ENCODE results near the gene CDK5RAP3.
"Not testable (repeated sequence)": the region's sequence is repeated elsewhere in the genome, so short reads cannot be mapped to it uniquely, and the experiment has no call there.

CDK5RAP3 gene

DNA sequence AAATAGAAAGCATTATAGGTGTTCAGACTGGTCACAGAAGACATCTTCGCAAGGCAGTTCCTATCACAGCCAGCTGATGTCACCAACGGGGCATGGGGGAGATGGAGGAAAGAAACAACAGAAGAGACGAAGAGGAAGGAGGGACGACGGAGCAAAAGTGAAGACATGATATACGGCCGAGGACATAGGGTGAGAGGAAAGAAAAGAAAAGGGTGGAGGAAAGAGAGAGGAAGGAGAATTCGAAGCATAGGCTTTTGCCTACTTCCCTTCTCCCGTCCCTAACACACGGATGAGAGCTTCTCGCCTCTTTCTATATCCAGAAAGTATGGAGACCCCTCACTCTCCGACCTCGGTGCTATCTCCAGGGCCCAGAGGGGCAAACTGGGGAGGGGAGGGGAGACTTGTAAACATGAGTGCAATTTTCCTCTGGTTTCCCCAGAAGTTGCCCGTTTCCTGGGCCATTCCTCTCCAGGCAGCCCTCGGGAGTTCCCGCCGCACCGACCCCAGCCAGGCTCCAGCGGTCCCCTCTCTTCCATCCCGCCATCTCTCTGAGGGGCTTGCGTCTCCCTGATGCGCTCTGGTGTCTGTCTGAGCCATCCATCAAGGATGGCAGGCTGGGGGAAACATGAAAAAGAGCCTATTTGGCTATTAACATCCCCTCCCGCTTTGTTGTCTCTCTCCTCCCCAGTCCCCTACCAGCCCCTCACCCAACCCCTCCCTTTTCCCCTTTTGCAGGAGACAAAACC lies 40.7 kb downstream of the CDK5RAP3 start:
- DNase-seq (ENCODE audit: low read depth in 1 of 2, low spot score in 1 of 2), result peak; percentile 79 to 80
- no peak for TF ChIP-seq JUND (IDR thresholded peaks at IDR 0.05; ENCODE audit: low read depth)
- in situ Hi-C loops (cut with HindIII; ENCODE audit: low pct_unique_long_range_greater_than_20kb, low sequenced_read_pairs), result no loop called here

DNA sequence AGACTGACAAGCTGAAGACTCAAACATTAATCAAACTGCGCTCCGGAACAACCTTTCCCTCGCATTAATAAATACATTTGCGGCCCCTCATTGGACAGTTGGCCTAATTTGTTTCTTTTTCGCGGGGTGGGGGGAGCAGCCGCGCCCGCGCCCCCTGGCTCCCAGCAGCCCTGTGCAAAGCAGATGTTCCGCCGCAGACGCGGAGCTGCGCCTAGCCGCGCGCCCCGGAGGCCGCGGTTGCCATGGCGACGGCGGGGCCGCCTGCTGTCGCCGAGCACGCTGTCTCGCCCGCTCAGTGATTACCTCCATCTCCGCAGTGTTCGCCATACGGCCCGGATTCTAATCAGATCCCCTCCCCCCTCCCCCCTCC lies 41.2 kb downstream of the CDK5RAP3 start:
- DNase-seq (ENCODE audit: low read depth in 1 of 2, low spot score in 1 of 2), result no peak
- in situ Hi-C loops (cut with HindIII; ENCODE audit: low pct_unique_long_range_greater_than_20kb, low sequenced_read_pairs), result no loop called here
- no peak for TF ChIP-seq JUND (IDR thresholded peaks at IDR 0.05; ENCODE audit: low read depth)

DNA sequence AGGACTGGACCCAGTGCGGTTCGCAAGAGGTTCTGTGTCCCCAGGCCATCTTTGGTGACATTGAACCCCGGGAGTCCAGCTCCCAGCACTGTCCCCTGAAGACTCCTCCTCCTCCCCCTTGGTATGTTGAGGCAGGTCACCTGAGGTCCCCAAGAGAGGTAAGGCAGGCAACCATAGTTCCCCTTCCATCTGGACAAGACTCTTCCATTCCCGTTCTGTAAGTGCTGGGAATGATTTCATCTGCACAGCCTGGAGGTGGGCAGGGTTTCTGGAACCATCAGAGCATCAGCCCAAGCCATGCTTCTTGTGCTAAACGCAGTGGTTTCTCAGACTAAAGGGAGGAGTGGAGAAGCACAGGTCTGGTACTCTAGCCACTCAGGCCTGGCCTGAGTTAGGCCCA lies 41.7 kb downstream of the CDK5RAP3 start:
- no peak for TF ChIP-seq JUND (IDR thresholded peaks at IDR 0.05; ENCODE audit: low read depth)
- in situ Hi-C loops (cut with HindIII; ENCODE audit: low pct_unique_long_range_greater_than_20kb, low sequenced_read_pairs), result no loop called here
- DNase-seq (ENCODE audit: low read depth in 1 of 2, low spot score in 1 of 2), result no peak

DNA sequence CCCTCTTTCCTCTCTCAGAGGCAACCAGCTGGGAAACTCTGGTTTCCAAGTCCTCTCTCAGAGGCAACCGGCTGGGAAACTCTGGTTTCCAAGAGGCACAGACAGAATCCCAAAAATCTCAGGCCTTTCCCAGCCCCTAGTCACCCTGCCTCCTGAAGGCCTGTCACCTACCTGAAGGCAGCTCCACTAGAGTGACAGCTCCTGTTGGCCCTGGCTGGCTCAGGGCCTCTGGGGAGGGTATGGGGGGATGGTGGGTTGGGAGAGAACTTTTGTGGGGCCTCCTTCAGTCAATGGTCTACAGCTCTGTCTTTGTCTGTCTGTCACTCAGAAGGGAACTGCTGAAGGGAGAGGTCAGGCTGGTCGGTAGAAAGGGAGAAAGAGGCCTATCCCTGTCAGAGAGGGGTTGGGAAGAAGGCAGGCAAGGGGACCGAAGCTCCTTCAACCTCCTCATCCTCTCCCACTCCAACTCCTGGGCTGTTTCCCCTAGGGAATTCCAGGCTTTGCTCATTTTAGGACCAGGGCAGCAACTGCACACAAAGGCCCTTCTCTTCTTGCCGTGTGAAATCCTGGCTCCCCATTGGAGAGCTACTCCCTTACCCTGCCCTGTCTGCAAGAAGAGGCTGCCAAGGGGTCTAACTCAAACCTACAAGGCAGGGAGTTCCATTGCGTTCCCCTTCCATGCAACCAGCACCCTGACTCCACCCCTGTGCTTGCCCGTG lies 43.1 kb downstream of the CDK5RAP3 start:
- in situ Hi-C loops (cut with HindIII; ENCODE audit: low pct_unique_long_range_greater_than_20kb, low sequenced_read_pairs), result no loop called here
- no peak for TF ChIP-seq JUND (IDR thresholded peaks at IDR 0.05; ENCODE audit: low read depth)
- DNase-seq (ENCODE audit: low read depth in 1 of 2, low spot score in 1 of 2), result no peak

DNA sequence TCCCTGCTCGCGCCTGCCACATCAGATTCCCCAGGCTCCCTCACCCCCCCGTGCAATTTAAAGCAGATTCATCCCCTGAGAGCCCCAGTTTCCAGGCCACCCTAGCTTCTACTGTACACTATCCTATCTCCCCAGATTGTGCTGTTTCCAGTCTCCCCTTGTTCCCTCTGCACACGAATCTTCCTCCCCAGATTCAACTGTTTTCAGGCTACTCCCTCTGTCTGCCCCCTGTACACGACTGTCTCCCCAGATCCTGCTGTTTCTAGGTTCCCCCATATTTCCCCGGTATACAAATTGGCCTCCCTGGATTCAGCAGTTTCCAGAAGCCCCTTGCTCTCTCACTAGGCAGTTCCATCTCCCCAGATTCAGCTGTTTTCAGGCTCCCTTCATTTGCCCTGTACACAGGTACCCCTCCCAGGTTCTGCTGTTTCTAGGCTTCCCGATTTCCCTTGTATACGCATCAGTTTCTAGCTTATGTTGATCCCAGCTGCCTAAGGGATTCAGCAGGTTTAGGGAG lies 43.7 kb downstream of the CDK5RAP3 start:
- TF ChIP-seq JUND (IDR thresholded peaks at IDR 0.05; ENCODE audit: low read depth), result no peak
- in situ Hi-C loops (cut with HindIII; ENCODE audit: low pct_unique_long_range_greater_than_20kb, low sequenced_read_pairs), result no loop called here

DNA sequence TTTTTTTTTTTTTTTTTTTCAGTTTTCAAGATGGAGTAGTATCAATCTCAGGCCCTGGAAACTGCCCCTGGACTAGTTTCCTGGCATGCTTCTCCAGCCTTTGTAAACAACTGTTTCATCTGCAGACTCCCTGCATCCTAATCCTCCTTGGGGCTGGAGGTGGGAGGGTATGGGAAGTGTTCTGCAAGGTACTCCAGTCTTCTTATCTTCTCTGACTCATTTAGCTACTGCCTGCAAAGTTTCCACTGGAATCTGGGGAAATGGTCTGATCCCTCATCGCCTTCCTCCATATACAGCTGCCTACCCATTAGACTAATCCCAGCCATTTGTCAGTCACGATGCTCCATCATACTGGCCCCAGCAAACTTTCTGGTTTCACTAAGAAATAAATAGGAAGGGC lies 45.2 kb downstream of the CDK5RAP3 start:
- DNase-seq (ENCODE audit: low read depth in 1 of 2, low spot score in 1 of 2), result no peak
- in situ Hi-C loops (cut with HindIII; ENCODE audit: low pct_unique_long_range_greater_than_20kb, low sequenced_read_pairs), result no loop called here
- TF ChIP-seq JUND (IDR thresholded peaks at IDR 0.05; ENCODE audit: low read depth), result no peak

More for the DNA sequence above, 43.7 kb downstream of the CDK5RAP3 start:
- DNase-seq (ENCODE audit: low read depth in 1 of 2, low spot score in 1 of 2), result no peak

DNA sequence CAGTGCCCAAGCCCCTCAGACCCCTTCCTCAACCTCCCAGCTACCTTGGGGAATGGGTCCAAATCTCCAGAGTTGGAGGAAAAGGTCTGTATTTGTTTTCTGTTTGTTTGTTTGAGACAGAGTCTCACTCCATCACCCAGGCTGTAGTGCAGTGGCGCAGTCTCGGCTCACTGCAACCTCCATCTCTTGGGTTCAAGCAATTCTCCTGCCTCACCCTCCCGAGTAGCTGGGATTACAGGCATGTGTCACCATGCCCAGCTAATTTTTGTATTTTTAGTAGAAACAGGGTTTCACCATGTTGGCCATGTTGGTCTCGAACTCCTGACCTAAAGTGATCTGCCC lies 46.9 kb downstream of the CDK5RAP3 start:
- DNase-seq (ENCODE audit: low read depth in 1 of 2, low spot score in 1 of 2); in situ Hi-C loops (cut with HindIII; ENCODE audit: low pct_unique_long_range_greater_than_20kb, low sequenced_read_pairs): not testable (repeated sequence)

DNA sequence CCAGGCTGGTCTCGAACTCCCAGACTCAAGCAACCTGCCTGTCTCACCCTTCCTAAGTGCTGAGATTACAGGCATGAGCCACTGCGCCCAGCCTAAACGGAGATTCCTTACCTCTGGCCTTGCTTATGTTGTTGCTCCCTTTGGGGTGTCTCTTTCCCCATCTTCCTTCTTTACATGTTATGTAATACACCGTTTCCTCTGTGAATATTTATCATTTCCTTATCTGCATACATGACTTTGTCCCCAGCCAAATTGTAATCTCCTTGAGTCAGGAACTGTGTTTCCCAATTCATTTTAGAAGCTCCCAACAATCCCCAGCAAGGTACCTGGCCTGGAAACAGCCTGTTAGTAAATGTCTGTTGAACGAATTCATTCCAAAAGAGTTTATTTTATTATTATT lies 51.0 kb downstream of the CDK5RAP3 start:
- DNase-seq (ENCODE audit: low read depth in 1 of 2, low spot score in 1 of 2), result no peak
- no peak for TF ChIP-seq JUND (IDR thresholded peaks at IDR 0.05; ENCODE audit: low read depth)
- in situ Hi-C loops (cut with HindIII; ENCODE audit: low pct_unique_long_range_greater_than_20kb, low sequenced_read_pairs), result no loop called here

DNA sequence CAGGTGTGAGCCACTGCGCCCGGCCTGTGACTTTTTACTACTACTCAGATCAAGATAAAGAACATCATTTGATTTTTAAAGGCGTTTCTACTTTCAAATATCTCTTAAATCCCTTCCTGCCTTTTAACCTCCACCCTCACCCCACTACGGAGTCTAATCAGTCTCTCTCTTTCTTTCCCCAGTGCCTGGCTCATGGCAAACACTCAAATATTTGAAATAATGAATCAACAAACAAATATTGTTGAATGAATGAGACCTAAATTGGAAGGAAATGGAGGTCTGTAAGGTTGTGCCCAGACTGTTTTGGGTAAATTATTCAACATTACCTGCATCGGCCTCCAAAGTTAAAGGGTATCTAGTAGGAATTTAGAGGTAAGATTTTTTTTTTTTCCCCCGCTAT lies 52.0 kb downstream of the CDK5RAP3 start:
- TF ChIP-seq JUND (IDR thresholded peaks at IDR 0.05; ENCODE audit: low read depth), result no peak
- no peak for DNase-seq (ENCODE audit: low read depth in 1 of 2, low spot score in 1 of 2)
- in situ Hi-C loops (cut with HindIII; ENCODE audit: low pct_unique_long_range_greater_than_20kb, low sequenced_read_pairs), result no loop called here

DNA sequence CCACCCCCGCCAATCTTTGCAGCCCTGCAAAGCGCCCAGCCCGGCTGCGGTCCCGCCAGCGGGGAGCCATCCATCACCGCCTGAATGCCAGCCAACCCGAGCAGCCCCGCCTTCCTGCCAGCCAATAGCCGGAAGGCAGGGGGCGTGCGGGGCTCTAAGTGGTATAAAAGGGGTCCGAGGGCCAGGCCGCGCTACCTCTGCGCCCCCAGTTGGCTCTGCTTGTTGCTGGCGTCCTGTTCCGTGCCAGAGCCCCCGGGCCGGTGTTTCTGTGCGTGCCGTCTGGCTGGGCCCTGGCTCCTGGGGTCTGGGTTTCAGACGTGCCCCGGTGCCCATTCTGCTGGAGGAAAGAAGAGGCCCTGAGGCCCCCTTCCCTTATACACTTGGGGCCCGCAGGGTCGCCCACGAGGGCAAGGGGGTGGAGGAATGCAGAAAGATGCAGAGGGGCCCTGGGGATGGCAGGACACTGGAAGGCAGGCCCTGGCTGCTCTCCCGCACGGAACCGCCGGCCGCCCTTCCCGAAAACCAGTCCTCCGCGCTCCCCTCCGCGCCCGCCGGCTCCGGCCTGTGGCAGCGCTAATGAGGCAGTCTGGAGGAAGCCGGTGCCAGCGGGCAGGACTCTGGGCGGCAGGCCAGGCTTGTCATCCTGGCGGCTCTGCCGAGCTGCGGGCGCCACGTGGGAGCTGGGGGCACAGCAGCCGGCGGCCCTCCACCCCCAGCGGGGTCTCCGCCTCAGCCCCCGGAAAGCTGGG lies 52.7 kb downstream of the CDK5RAP3 start:
- in situ Hi-C loops (cut with HindIII; ENCODE audit: low pct_unique_long_range_greater_than_20kb, low sequenced_read_pairs), result no loop called here
- peak; percentile 69 to 86 for DNase-seq (ENCODE audit: low read depth in 1 of 2, low spot score in 1 of 2)
- TF ChIP-seq JUND (IDR thresholded peaks at IDR 0.05; ENCODE audit: low read depth), result no peak

DNA sequence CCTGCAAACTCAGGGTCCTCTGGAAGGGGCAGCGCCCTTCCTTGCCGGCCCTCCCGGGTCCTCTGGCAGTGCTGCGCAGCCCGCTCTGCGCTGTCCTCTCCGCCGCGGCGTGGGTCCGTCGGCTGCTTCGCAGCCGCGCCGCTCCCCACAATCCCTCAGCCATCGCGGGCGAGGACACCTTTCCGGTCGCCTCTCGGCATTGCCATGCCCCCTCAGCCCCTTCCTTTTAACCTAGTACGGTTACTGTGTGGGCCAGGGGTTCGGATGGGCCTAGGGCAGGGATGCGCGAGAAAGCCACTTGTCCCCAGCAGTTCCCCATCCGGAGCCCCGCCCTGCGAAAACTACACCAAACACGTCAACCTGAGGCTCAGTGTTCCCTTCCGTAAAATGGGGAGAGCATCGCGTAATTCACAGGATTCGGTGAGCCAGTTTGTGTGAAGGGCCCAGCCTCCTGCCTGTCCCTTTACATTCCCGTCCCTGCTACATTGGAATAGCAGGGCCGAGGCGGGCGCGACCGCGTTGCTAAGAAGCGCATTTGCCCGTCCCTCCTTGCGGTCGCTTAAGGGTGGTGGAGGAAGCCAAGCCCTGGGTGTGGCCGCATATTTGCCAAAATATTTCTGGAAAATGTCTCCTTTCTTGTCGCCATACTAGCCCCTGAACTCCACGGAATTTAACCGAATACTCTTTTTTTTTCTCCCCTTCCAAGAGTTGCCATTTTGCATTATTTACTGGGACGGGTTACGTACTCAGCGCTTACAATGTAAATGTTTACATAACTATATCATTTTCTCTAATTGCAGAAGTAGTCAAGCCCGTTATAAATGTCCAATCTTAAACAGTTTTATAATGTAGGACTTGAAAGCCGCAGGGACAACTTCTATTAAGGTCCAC lies 53.5 kb downstream of the CDK5RAP3 start:
- no peak for TF ChIP-seq JUND (IDR thresholded peaks at IDR 0.05; ENCODE audit: low read depth)
- DNase-seq (ENCODE audit: low read depth in 1 of 2, low spot score in 1 of 2), result peak in 1 of 2 experiments; percentile 51
- in situ Hi-C loops (cut with HindIII; ENCODE audit: low pct_unique_long_range_greater_than_20kb, low sequenced_read_pairs), result no loop called here

All from T47D (cell line).